Measurements from ENCODE around the gene SCN8A. TPM values are rescaled to one million over a fixed set of nuclear protein-coding genes. Genes with fewer than 3 reads are reported as not detected.

SCN8A gene
- total RNA-seq, 1 donor from 2014 or later: 2.7 TPM

- H3K4me1 Mint-ChIP-seq: no peaks in the 10 kb centered on the region
- no peak for DNase-seq (ENCODE audit: low spot score in 2 of 2, unreplicated experiment in 2 of 2)
- no peak overlapping the region for H3K4me3 Mint-ChIP-seq
- no peaks in the 10 kb centered on the region for H3K36me3 Mint-ChIP-seq
- H3K27ac Mint-ChIP-seq: no peak overlapping the region
- no peaks in the 10 kb centered on the region for H3K27me3 Mint-ChIP-seq (ENCODE audit: low read depth)
- no peaks in the 10 kb centered on the region for H3K9me3 Mint-ChIP-seq
- TF ChIP-seq CTCF (IDR thresholded peaks at IDR 0.05; ENCODE audit: unreplicated experiment): no peak
Measured at GRCh38 chr12:51779876-51780275, 188.8 kb downstream of the SCN8A start.

- Mint-ChIP-seq H3K27ac (no peak overlapping the region), H3K36me3 (no peaks in the 10 kb centered on the region), H3K4me3 (no peak overlapping the region), H3K27me3 (ENCODE audit: low read depth) (no peaks in the 10 kb centered on the region), H3K9me3 (no peaks in the 10 kb centered on the region), H3K4me1 (no peaks in the 10 kb centered on the region)
- DNase-seq (ENCODE audit: low spot score in 2 of 2, unreplicated experiment in 2 of 2): no peak
- TF ChIP-seq CTCF (IDR thresholded peaks at IDR 0.05; ENCODE audit: unreplicated experiment): no peak
Measured at GRCh38 chr12:51784688-51785087, 193.7 kb downstream of the SCN8A start.

- H3K27ac Mint-ChIP-seq: no peak overlapping the region
Measured at GRCh38 chr12:51785906-51786305, 194.9 kb downstream of the SCN8A start.

GRCh38 chr12:51788876-51789275, 197.8 kb downstream of the SCN8A start:
- Mint-ChIP-seq H3K27ac (no peak overlapping the region), H3K4me1 (no peaks in the 10 kb centered on the region), H3K9me3 (no peaks in the 10 kb centered on the region), H3K4me3 (no peak overlapping the region), H3K27me3 (ENCODE audit: low read depth) (no peaks in the 10 kb centered on the region), H3K36me3 (peaks cover 4% of the 10 kb centered on the region)
- DNase-seq (ENCODE audit: low spot score in 2 of 2, unreplicated experiment in 2 of 2): no peak
- TF ChIP-seq CTCF (IDR thresholded peaks at IDR 0.05; ENCODE audit: unreplicated experiment): no peak

More at GRCh38 chr12:51785906-51786305, 194.9 kb downstream of the SCN8A start:
- no peak for DNase-seq (ENCODE audit: low spot score in 2 of 2, unreplicated experiment in 2 of 2)
- TF ChIP-seq CTCF (IDR thresholded peaks at IDR 0.05; ENCODE audit: unreplicated experiment): no peak
- Mint-ChIP-seq H3K4me3 (no peak overlapping the region), H3K4me1 (no peaks in the 10 kb centered on the region), H3K36me3 (peaks cover 2% of the 10 kb centered on the region), H3K27me3 (ENCODE audit: low read depth) (no peaks in the 10 kb centered on the region), H3K9me3 (no peaks in the 10 kb centered on the region)

GRCh38 chr12:51792417-51792816, 201.4 kb downstream of the SCN8A start:
- Mint-ChIP-seq H3K9me3 (no peaks in the 10 kb centered on the region), H3K27ac (no peak overlapping the region), H3K4me1 (no peaks in the 10 kb centered on the region), H3K27me3 (ENCODE audit: low read depth) (no peaks in the 10 kb centered on the region), H3K36me3 (peaks cover 4% of the 10 kb centered on the region), H3K4me3 (no peak overlapping the region)
- no peak for DNase-seq (ENCODE audit: low spot score in 2 of 2, unreplicated experiment in 2 of 2)
- no peak for TF ChIP-seq CTCF (IDR thresholded peaks at IDR 0.05; ENCODE audit: unreplicated experiment)

GRCh38 chr12:51793201-51793600, 202.2 kb downstream of the SCN8A start:
- TF ChIP-seq CTCF (IDR thresholded peaks at IDR 0.05; ENCODE audit: unreplicated experiment): no peak
- Mint-ChIP-seq H3K4me3 (no peak overlapping the region), H3K27ac (no peak overlapping the region), H3K27me3 (ENCODE audit: low read depth) (no peaks in the 10 kb centered on the region), H3K9me3 (no peaks in the 10 kb centered on the region), H3K36me3 (peaks cover 4% of the 10 kb centered on the region), H3K4me1 (no peaks in the 10 kb centered on the region)
- no peak for DNase-seq (ENCODE audit: low spot score in 2 of 2, unreplicated experiment in 2 of 2)
